GM23248 (cell line): ENCODE results near the gene MPP1. TPM values are rescaled to one million over a fixed set of nuclear protein-coding genes. Genes with fewer than 3 reads are reported as not detected.

Experiments used
- DNase-seq: peaks from one replicate; pipeline ENCODE4 v3.0.0-alpha.2; 2015
- H2AFZ ChIP-seq: fragments of 200-600 bp; sonication (generic); 2 replicates; pipeline ENCODE4 v1.6.1; 2016; ENCODE audit warnings: antibody characterized with exemption
- H3F3A ChIP-seq: fragments of 200-600 bp; sonication (generic); 2 replicates; pipeline ENCODE4 v1.6.1; 2016; ENCODE audit warnings: mild to moderate bottlenecking, antibody characterized with exemption, mixed run types; ENCODE audit not compliant: insufficient read depth
- H3K27ac ChIP-seq: fragments of 200-600 bp; sonication (generic); 2 replicates; pipeline ENCODE4 v1.5.1; 2016; ENCODE audit warnings: mild to moderate bottlenecking
- H3K27me3 ChIP-seq: fragments of 200-600 bp; sonication (generic); replicated peaks from 2 replicates; pipeline ENCODE4 v1.6.1; 2016; ENCODE audit warnings: mild to moderate bottlenecking; ENCODE audit not compliant: insufficient read depth
- H3K36me3 ChIP-seq: fragments of 200-600 bp; sonication (generic); 2 replicates; pipeline ENCODE4 v1.6.1; 2016; ENCODE audit warnings: low read depth, mild to moderate bottlenecking
- H3K4me1 ChIP-seq: fragments of 200-600 bp; sonication (generic); 2 replicates; pipeline ENCODE4 v1.6.1; 2016; ENCODE audit warnings: mild to moderate bottlenecking; ENCODE audit not compliant: insufficient read depth
- H3K4me2 ChIP-seq: fragments of 200-600 bp; sonication (generic); one replicate; pipeline ENCODE4 v1.6.1; 2016; ENCODE audit warnings: mild to moderate bottlenecking; ENCODE audit not compliant: unreplicated experiment
- H3K4me3 ChIP-seq: fragments of 200-600 bp; sonication (generic); 2 replicates; pipeline ENCODE4 v1.5.1; 2016; ENCODE audit warnings: mild to moderate bottlenecking
- H3K79me2 ChIP-seq: fragments of 200-600 bp; sonication (generic); 2 replicates; pipeline ENCODE4 v1.6.1; 2016; ENCODE audit warnings: mild to moderate bottlenecking; ENCODE audit not compliant: insufficient read depth
- H3K9ac ChIP-seq: fragments of 200-600 bp; sonication (generic); 2 replicates; pipeline ENCODE4 v1.6.1; 2016; ENCODE audit warnings: mild to moderate bottlenecking
- H3K9me2 ChIP-seq: fragments of 200-600 bp; sonication (generic); 2 replicates; pipeline ENCODE4 v1.6.1; 2016; ENCODE audit warnings: mixed run types, mild to moderate bottlenecking, moderate library complexity; ENCODE audit not compliant: insufficient read depth
- H3K9me3 ChIP-seq: fragments of 200-600 bp; sonication (generic); one replicate; pipeline ENCODE4 v1.6.1; 2017; ENCODE audit warnings: low read depth
- H4K20me1 ChIP-seq: fragments of 200-600 bp; sonication (generic); 2 replicates; pipeline ENCODE4 v1.6.0; 2016; ENCODE audit not compliant: insufficient read depth
- EZH2 ChIP-seq: fragments of 200-600 bp; sonication (generic); IDR thresholded peaks from 2 replicates; pipeline ENCODE4 v1.6.1; 2018; ENCODE audit warnings: antibody characterized with exemption, mild to moderate bottlenecking; ENCODE audit not compliant: insufficient read depth, poor library complexity, severe bottlenecking
- EZH2phosphoT487 ChIP-seq: fragments of 200-600 bp; sonication (generic); IDR thresholded peaks from 2 replicates; pipeline ENCODE4 v1.6.1; 2018; ENCODE audit warnings: antibody characterized with exemption, moderate library complexity, mild to moderate bottlenecking, low read depth; ENCODE audit not compliant: insufficient read depth
- WGBS, 2 experiments: methylation state at CpG; one replicate each; pipeline ENCODE4 v1.1.6; 2015 to 2017; ENCODE audit warnings: low lambda C conversion rate in 2 of 2, low coverage in 1 of 2; ENCODE audit errors: missing lambda C conversion rate in 2 of 2; 5-methylcytosine and 5-hydroxymethylcytosine counted together
- in situ Hi-C: fragments of 300-500 bp; cut with MboI; formaldehyde crosslinking; loops from 2 replicates; pipeline ENCODE4 v1.15.0; 2020
- polyA plus RNA-seq: library from polyadenylated mRNA; unstranded; fragments of >200 nt; fragmentation: Nextera tagmentation; extraction: Ambion mirVana; gene quantifications from 2 replicates; pipeline ENCODE4 v1.2.1, GENCODE V29; 2016
- total RNA-seq: library from RNA; depleted of rRNA; stranded (reverse); fragments of >200 nt; shearing (Covaris generic); gene quantifications from 2 replicates; pipeline ENCODE4 v1.2.3, GENCODE V29; 2014

MPP1 gene
- total and polyA plus RNA-seq, 2 experiments from 2014 or later = 16.6 to 22.7 TPM

DNA sequence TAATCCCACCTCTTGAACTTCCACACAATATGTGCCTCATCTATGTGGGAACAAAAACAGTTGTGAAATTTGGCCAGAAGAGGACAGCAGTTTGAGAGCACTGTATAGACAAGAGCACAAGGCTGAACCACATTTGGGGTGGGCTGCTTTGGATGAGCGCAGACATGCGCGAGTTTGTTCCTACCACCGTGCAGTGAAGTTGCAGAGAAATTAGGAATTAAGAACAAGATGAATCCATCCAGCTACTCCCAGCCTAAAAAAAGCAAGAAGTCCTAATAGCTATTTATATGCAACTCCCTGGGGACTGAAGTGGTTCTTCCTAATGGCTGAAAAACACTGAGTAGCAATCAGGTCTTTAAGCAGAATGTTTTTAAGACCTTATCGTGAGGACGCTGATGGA lies 55.4 kb downstream of the MPP1 start:
- peak; percentile 44 for DNase-seq
- 7 to 14% methylated on average over 6 of the region's 6 CpGs for WGBS, 2 experiments
- in situ Hi-C loops = no loop called here

DNA sequence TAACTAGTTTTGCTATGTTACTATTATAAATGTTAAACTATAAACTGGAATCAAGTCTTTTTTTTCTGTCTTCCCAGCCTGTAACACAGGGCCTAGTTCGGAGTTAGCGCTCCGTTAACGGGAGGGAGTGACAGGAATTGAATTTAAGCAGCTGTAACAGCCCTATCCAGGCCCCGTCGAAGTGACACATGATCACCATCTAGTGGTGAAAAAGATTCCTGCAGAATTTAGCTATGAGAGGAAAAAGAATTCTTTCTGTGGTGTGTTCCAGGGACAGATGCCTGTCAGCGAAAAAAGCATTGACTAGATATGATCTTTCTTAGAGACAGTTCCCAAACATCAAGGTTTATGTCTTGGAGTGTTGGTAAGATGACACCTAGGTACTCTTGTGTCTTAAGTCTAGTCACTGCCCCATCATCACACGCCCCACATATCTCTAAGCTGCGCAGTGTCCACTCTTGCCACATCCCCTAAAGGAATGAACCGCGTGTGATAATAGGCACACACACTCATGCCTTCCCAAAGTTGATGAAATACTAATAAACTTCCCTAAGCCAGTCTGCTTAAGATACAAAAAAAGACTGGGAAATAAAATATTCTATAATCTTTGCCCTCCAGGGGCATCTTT lies 56.5 kb downstream of the MPP1 start:
- no peaks in the 10 kb centered on the region for H3K9me3 ChIP-seq
- DNase-seq = peak; percentile 61
- no peak overlapping the region for H3K27ac ChIP-seq
- no peak for TF ChIP-seq EZH2
- no peak for TF ChIP-seq EZH2phosphoT487
- H4K20me1 ChIP-seq = no peaks in the 10 kb centered on the region
- H2AFZ ChIP-seq = peak overlapping the region; percentile 79
- H3K9ac ChIP-seq = no peak overlapping the region
- H3K4me2 ChIP-seq = no peak overlapping the region
- no peak overlapping the region; the same call in 1 of the 2 replicates for H3K4me3 ChIP-seq
- no peaks in the 10 kb centered on the region for H3K4me1 ChIP-seq
- H3F3A ChIP-seq = peaks cover 12% of the 10 kb centered on the region
- H3K27me3 ChIP-seq = no peaks in the 10 kb centered on the region
- H3K79me2 ChIP-seq = no peaks in the 10 kb centered on the region
- H3K36me3 ChIP-seq = no peaks in the 10 kb centered on the region
- H3K9me2 ChIP-seq = no peaks in the 10 kb centered on the region
- in situ Hi-C loops = no loop called here
- 36 to 37% methylated on average over 11 of the region's 11 CpGs for WGBS, 2 experiments

More for the DNA sequence above, 55.4 kb downstream of the MPP1 start:
- TF ChIP-seq EZH2phosphoT487 = no peak
- TF ChIP-seq EZH2 = no peak
- Histone ChIP-seq H3F3A (peaks cover 12% of the 10 kb centered on the region), H3K4me2 (peak overlapping the region; percentile 52), H3K79me2 (no peaks in the 10 kb centered on the region), H3K9me2 (no peaks in the 10 kb centered on the region), H3K4me3 (peak overlapping the region; percentile 68), H3K36me3 (no peaks in the 10 kb centered on the region), H3K9me3 (no peaks in the 10 kb centered on the region), H2AFZ (peak overlapping the region; percentile 76; the same call in 1 of the 2 replicates), H3K9ac (no peak overlapping the region), H3K27me3 (no peaks in the 10 kb centered on the region), H3K4me1 (no peaks in the 10 kb centered on the region), H4K20me1 (no peaks in the 10 kb centered on the region), H3K27ac (no peak overlapping the region)

DNA sequence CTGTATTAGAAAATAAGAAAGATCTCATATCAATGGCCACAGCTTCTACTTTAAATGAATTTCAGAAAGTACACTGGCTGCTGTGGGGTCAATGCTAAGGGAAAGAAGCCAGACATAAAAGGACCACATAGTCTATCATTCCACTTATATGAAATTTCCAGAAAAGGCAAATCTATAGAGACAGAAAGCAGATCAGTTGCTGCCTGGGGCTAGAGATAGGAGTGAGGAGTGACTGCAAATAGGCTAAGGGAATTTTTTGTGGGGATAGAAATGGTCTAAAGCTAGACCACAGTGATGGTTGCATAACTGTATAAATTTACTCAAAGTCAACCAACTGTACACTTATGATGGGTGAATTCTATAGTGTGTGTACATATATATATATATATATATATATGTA lies 62.7 kb downstream of the MPP1 start:
- in situ Hi-C loops = no loop called here
- Histone ChIP-seq H2AFZ (no peak overlapping the region), H3K9ac (no peak overlapping the region), H4K20me1 (no peaks in the 10 kb centered on the region), H3K79me2 (no peaks in the 10 kb centered on the region), H3K9me3 (no peaks in the 10 kb centered on the region), H3K9me2 (no peaks in the 10 kb centered on the region), H3K27ac (no peak overlapping the region), H3K4me3 (no peak overlapping the region), H3K27me3 (no peaks in the 10 kb centered on the region), H3K4me1 (peaks cover 9% of the 10 kb centered on the region), H3K36me3 (no peaks in the 10 kb centered on the region), H3F3A (peaks cover 11% of the 10 kb centered on the region), H3K4me2 (no peak overlapping the region)
- TF ChIP-seq EZH2phosphoT487 (no peak), EZH2 (no peak)
- no peak for DNase-seq

DNA sequence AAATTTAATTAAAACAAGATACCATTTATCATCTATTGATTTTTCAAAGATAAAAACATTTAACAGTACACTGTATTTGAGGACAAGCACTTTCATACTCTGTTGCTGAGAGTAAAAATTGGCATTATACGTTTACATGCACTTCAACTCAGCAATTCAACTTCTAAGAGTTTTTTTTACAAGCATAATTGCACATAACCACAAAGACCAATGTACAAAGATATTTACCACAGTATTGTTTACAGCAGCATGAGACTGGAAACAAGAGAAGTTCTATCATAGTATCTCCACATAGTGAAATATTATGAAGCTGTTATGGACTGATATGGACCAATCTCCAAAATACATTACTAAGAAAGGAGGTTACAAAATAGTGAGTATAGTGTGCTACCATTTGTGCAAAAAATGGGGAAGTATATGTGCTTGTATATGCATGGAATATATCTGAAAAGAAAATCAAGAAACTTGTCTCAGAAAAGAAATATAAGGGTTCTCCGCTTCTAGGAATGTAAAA lies 65.3 kb downstream of the MPP1 start:
- TF ChIP-seq EZH2phosphoT487 = no peak
- TF ChIP-seq EZH2 = no peak
- Histone ChIP-seq H3K9ac (no peak overlapping the region), H3K27ac (no peak overlapping the region), H3K9me2 (no peaks in the 10 kb centered on the region), H3K4me3 (no peak overlapping the region), H3K79me2 (no peaks in the 10 kb centered on the region), H2AFZ (no peak overlapping the region), H3K9me3 (no peaks in the 10 kb centered on the region), H3K27me3 (no peaks in the 10 kb centered on the region), H3K36me3 (no peaks in the 10 kb centered on the region), H3K4me2 (no peak overlapping the region), H3F3A (peaks cover 24% of the 10 kb centered on the region), H3K4me1 (peaks cover 27% of the 10 kb centered on the region), H4K20me1 (no peaks in the 10 kb centered on the region)
- in situ Hi-C loops = no loop called here
- no peak for DNase-seq
- WGBS, 2 experiments = 93 to 100% methylated on average over 2 of the region's 2 CpGs
